ENCODE data around the gene FLG2.

DNA sequence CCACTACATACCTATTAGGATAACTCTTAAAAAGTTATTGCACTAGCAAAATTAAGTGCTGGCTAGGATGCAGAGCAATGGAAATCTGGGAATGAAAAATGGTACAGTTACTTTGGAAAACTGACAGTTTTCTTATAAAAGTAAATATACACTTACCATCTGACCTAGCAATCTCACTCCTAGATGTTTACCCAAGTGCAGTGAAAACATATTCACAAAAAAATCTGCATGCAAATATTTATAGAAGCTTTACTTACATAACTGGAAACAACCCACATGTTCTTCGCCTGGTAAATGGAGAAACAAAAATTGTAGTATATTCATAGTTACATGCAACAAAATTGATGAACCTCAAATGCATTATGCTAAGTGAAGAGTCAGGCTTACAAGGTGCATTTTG is 12.9 kb upstream of the FLG2 start:
- TF ChIP-seq, protein P1, sequence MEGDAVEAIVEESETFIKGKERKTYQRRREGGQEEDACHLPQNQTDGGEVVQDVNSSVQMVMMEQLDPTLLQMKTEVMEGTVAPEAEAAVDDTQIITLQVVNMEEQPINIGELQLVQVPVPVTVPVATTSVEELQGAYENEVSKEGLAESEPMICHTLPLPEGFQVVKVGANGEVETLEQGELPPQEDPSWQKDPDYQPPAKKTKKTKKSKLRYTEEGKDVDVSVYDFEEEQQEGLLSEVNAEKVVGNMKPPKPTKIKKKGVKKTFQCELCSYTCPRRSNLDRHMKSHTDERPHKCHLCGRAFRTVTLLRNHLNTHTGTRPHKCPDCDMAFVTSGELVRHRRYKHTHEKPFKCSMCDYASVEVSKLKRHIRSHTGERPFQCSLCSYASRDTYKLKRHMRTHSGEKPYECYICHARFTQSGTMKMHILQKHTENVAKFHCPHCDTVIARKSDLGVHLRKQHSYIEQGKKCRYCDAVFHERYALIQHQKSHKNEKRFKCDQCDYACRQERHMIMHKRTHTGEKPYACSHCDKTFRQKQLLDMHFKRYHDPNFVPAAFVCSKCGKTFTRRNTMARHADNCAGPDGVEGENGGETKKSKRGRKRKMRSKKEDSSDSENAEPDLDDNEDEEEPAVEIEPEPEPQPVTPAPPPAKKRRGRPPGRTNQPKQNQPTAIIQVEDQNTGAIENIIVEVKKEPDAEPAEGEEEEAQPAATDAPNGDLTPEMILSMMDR (IDR thresholded peaks at IDR 0.05 in 2 of 3, conservative IDR thresholded peaks at IDR 0.05 in 1 of 3; ENCODE audit: insufficient read depth in 2 of 3, low read depth in 1 of 3, low read length in 3 of 3) = no peak
- TF ChIP-seq EP300 (IDR thresholded peaks at IDR 0.05; ENCODE audit: low read length) = no peak
- no peak for TF ChIP-seq ZNF121 (CRISPR knock-in tag; conservative IDR thresholded peaks at IDR 0.05)
- TF ChIP-seq, protein P2, sequence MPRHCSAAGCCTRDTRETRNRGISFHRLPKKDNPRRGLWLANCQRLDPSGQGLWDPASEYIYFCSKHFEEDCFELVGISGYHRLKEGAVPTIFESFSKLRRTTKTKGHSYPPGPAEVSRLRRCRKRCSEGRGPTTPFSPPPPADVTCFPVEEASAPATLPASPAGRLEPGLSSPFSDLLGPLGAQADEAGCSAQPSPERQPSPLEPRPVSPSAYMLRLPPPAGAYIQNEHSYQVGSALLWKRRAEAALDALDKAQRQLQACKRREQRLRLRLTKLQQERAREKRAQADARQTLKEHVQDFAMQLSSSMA (CRISPR knock-in tag; IDR thresholded peaks at IDR 0.05) = no peak
- no peak for TF ChIP-seq ZKSCAN1 (IDR thresholded peaks at IDR 0.05; ENCODE audit: low read depth, low read length)
- no peak for TF ChIP-seq PURB (CRISPR knock-in tag; IDR thresholded peaks at IDR 0.05; ENCODE audit: low read depth)
- TF ChIP-seq, protein P3, sequence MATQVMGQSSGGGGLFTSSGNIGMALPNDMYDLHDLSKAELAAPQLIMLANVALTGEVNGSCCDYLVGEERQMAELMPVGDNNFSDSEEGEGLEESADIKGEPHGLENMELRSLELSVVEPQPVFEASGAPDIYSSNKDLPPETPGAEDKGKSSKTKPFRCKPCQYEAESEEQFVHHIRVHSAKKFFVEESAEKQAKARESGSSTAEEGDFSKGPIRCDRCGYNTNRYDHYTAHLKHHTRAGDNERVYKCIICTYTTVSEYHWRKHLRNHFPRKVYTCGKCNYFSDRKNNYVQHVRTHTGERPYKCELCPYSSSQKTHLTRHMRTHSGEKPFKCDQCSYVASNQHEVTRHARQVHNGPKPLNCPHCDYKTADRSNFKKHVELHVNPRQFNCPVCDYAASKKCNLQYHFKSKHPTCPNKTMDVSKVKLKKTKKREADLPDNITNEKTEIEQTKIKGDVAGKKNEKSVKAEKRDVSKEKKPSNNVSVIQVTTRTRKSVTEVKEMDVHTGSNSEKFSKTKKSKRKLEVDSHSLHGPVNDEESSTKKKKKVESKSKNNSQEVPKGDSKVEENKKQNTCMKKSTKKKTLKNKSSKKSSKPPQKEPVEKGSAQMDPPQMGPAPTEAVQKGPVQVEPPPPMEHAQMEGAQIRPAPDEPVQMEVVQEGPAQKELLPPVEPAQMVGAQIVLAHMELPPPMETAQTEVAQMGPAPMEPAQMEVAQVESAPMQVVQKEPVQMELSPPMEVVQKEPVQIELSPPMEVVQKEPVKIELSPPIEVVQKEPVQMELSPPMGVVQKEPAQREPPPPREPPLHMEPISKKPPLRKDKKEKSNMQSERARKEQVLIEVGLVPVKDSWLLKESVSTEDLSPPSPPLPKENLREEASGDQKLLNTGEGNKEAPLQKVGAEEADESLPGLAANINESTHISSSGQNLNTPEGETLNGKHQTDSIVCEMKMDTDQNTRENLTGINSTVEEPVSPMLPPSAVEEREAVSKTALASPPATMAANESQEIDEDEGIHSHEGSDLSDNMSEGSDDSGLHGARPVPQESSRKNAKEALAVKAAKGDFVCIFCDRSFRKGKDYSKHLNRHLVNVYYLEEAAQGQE (IDR thresholded peaks at IDR 0.05; ENCODE audit: borderline replicate concordance) = no peak
- TF ChIP-seq, protein P3 (CRISPR knock-in tag; IDR thresholded peaks at IDR 0.05; ENCODE audit: low read depth) = no peak
- no peak for TF ChIP-seq SMARCB1 (IDR thresholded peaks at IDR 0.05; ENCODE audit: insufficient read length, low read depth)
- TF ChIP-seq PHB2 (IDR thresholded peaks at IDR 0.05; ENCODE audit: low read depth) = no peak
- TF ChIP-seq, protein P4, sequence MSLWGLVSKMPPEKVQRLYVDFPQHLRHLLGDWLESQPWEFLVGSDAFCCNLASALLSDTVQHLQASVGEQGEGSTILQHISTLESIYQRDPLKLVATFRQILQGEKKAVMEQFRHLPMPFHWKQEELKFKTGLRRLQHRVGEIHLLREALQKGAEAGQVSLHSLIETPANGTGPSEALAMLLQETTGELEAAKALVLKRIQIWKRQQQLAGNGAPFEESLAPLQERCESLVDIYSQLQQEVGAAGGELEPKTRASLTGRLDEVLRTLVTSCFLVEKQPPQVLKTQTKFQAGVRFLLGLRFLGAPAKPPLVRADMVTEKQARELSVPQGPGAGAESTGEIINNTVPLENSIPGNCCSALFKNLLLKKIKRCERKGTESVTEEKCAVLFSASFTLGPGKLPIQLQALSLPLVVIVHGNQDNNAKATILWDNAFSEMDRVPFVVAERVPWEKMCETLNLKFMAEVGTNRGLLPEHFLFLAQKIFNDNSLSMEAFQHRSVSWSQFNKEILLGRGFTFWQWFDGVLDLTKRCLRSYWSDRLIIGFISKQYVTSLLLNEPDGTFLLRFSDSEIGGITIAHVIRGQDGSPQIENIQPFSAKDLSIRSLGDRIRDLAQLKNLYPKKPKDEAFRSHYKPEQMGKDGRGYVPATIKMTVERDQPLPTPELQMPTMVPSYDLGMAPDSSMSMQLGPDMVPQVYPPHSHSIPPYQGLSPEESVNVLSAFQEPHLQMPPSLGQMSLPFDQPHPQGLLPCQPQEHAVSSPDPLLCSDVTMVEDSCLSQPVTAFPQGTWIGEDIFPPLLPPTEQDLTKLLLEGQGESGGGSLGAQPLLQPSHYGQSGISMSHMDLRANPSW (CRISPR knock-in tag; IDR thresholded peaks at IDR 0.05) = no peak
- no peak for TF ChIP-seq GABPA (tag; conservative IDR thresholded peaks at IDR 0.05; ENCODE audit: low read depth)
- TF ChIP-seq ZNF12 (CRISPR knock-in tag; IDR thresholded peaks at IDR 0.05) = no peak
